GM19238 (cell line): ENCODE data around the gene MAK.
"Not testable (repeated sequence)": the region's sequence is repeated elsewhere in the genome, so short reads cannot be mapped to it uniquely, and the experiment has no call there.

Experiments
- DNase-seq: peaks from one replicate; pipeline ENCODE4 v3.0.0; 2011; ENCODE audit warnings: low spot score; ENCODE audit not compliant: insufficient read length

The MAK gene

DNA sequence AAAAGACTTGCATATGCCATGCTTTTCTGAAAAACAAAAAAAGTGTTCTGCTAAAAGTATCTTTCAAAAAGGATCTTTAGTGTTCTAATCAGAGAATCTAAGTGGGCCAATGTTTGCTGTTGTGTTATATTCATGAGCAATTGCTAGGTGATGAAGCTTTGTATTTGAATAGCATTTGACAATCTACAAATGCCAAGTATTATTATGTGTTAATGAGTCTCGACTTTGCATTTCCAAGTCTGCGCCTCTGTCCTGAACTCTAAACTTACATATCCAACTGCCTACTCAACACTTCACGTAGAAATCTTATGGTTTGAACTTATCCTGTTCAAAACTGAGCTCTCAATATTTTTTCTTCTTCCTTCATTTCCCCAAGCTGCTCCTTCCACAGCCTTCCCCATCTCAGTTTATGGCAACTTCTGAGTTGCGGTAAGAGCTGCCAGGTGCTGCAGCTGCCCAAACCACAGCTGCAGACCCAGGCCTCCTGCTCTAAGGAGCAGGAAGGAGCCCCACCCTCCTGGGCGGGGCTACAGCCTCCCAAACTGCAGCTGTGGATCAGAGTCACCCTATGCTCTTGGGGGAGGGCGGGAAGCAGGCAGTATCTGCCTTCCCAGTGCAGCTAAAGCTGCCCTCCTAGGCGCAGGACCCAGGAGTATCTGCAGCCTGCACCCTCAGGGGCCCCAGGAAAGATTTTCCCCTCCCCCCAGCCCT lies 16.7 kb upstream of the MAK start:
- no peak for DNase-seq

DNA sequence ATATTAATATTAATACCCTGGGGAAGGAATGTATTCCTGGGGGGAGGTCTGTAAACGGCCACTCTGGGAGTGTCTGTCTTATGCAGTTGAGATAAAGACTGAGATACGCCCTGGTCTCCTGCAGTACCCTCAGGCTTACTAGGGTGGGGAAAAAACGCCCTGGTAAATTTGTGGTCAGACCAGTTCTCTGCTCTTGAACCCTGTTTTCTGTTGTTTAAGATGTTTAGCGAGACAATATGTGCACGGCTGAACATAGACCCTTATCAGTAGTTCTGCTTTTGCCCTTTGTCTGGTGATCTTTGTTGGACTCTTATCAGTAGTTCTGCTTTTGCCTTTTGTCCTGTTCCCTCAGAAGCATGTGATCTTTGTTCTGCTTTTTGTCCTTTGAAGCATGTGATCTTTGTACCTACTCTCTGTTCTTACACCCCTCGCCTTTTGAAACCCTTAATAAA lies 15.5 kb upstream of the MAK start:
- not testable (repeated sequence) for DNase-seq

DNA sequence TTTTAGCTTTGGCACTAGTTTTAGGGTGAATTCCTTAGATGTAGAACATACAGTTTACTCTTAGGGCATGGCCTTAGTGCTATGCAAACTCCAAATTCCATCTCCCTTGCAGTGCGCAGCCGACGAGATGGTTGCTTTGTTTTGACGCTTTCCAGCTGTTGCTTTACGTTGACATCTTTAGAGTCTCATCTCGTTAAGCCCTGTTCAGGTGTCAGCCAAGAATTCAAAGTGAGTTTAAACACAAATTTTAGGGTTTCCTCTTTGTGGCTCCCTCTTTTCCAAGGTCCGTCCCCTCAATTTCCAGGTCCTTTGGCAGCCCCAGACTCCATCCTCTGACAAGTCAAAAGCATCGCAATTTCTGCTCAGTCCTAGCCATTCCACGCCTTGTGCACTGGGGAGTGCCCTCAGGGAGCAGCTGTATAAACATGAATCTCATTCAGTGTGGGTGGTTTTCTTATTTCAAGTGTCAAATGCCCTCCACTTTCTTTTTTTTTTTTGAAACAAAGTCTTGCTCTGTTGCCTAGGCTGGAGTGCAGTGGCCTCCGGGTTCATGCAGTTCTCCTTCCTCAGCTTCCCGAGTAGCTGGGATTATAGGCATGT lies 14.1 kb upstream of the MAK start:
- no peak for DNase-seq

DNA sequence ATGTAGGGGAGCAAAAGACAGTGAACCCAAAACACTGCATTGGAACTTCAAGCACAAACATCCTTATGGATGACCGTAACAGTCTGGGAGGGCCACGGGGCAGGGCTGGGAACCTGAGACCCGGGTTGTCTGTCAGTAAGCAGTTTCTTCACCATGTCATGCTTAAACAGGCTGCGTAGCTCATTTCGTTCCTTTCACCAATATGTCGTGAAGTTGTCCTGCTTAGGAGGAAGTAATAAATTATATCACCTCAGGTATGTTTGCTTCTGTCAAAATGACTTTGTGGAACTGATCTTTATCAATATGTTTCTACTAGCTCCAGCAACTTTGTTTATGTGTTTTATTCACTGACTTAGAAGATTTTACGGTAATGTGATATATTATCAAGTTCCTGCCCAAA lies 12.4 kb upstream of the MAK start:
- no peak for DNase-seq

DNA sequence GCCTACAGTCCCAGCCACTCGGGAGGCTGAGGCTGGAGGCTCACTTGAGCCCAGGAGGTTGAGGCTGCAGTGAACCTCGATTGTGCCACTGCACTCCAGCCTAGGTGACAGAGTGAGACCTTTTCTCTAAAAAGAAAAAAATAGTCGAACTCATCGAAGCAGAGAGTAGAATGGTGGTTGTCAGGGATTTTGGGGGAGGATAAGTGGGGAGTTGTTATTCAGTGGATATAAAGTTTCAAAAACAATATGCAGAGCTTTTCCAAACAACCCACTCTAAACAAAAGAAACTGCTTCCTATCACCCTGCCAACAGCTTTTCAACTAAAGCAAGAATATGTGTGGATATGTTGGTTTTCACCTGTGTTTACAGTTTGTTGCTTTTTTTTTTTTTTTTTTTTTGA lies 11.6 kb upstream of the MAK start:
- no peak for DNase-seq

DNA sequence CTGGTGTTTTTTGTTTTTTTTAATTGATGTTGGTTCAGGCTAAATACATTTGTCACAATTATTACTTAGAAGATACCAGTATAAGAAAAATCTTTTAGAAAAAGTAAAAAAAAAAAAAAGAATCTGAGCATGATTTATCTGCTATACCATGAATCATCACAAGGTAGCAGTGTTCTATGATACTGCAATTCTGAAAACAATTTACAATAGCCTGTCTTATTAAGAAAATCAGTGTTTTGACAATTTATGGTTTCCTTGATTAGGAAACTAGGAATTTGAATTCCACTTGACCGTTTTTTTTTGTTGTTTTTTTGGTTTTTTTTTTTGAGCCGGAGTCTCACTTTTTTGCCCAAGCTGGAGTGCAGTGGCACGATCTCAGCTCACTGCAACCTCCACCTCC lies 9.3 kb upstream of the MAK start:
- DNase-seq: no peak

DNA sequence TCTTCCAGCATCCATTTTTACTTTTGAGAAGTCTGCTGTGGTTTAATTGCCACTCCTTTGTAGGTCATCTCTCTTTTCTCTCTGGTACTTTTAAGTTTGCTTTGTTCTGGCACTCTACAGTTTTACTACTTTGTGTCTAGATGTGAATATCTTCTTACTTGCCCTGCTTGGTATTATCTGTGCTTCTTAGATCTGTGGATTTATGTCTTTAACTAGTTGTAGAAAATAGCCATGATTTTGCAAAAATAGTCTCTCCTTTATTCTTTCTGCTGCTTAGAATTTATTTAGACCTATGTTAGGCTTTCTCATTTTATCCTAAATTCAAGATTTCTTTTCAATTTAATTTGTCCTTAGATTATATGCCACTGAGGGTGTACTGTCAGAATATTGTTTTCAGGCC lies 5.2 kb upstream of the MAK start:
- no peak for DNase-seq

DNA sequence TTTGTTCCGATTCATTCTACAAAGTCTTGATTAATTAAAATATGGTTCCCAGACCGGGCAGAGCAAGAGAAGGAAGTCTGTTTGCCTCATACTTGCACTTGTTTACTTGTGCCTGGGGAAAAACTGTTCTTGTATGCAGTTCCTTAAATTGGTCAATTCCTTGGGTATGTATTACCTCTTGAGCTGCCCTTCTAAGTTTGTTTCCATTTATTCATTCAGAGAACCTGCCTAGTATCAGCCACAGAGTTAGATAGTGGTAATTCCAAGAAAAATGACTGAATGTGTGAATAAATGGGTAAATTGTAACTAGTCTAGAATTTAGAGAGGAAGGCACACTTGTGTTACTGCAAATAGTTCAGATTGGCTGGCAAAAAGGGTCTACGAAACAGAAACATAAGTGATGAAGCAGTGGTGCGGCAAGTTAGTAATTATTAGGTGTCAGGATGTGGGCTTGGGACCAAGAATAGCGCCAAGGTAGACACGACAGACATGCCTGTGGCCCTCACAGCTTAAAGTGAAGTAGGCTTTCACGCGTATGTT lies 525 bp upstream of the MAK start:
- DNase-seq: peak; percentile 66

DNA sequence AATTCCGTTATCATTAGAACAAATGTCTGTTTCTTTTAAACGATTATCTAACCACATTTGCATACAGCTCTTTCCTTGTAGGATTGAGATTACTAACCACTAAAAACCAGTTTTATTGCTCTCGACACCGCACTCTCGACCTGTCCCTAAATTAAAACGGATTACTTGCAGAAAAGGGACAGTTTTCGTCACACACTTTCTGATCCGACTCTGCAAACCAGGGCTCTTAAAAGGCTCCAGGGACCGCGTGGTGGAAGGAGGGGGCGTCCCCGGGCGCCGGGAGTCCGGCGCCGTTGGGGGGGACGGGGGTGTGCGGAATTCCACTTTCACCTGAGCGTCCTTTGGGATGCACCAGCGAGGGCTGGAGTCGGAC lies 731 bp downstream of the MAK start:
- peak; percentile 3 for DNase-seq

DNA sequence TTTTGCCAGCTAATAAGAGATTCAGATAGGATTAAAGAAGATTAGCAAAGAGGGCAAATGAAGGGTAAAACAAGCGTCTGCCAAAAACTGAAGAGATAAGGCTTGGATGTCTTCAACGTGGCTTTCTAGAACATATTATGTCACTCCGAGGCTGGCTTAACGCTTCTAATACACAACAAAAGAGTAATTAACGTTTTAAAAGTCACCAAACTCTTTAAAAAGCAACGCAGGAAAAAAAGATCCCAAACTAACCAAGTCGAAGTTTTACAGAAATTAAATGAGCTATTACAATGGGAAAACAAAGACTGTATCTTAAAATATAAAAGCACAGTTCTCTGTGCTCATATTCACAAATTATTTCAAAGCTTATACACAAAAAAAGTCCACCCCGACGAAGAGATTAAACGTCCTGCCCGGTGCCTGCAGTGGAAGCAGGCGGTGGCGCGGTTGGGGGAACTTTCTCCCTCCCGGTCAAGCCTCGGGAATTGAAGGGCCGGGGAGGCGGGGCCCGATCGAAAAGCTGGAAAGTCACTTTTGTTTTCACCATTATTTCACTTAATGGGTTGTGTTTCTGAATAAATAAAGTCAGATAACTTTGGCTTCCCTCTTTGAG lies 1.2 kb downstream of the MAK start:
- no peak for DNase-seq

DNA sequence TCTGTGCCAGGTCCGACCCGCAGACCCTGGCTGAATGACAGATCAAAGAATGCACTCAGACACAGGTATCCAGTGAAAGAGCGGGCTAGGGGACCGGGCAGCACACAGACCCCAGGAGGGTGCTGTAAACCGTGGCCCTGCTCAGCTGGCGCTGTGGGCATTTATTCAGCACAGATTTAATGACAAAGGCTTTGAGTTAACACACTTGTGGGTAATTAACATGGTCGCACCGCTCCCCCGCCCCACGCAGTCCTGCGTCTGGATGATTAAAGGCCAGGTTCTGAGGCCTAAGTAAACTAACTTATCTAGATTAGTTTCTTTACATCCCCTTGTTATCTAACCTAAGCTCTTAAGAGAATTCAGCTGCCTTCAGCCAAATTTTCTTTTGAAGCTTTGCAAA lies 3.5 kb downstream of the MAK start:
- no peak for DNase-seq

DNA sequence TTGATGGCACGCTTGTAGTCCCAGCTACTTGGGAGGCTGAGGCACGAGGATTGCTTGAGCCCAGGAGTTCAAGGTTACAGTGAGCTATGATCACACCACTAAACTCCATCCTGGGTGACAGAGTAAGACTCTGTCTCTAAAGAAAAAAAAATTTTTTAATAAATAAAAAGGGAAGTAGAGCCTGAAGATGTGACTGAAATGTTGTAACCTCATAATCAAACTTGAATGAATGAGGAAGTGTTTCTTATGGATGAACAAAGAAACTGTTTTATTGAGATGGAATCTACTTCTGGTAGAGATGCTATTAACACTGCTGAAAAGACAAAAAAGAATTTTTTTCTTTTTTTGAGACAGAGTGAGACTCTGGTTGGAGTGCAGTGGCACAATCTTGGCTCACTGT lies 6.7 kb downstream of the MAK start:
- DNase-seq: no peak

DNA sequence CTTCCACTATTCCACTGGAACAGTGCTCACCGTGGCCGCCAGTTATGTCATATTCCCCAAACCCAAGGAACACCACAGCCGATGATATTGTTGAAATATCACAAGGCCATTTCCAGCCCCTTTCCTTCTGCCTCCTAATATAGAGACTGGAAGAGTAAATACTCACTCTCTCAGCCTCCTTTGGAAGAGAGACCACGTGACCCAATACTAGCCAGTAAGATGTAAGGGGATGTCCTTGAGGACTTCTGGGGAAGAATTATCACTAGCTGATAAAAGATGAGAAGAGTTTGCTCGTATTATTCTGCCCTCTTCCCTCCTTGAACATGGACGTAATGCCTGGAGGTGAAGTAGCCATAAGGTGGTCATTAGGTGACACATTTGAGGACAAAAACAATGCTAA lies 13.5 kb downstream of the MAK start:
- no peak for DNase-seq

DNA sequence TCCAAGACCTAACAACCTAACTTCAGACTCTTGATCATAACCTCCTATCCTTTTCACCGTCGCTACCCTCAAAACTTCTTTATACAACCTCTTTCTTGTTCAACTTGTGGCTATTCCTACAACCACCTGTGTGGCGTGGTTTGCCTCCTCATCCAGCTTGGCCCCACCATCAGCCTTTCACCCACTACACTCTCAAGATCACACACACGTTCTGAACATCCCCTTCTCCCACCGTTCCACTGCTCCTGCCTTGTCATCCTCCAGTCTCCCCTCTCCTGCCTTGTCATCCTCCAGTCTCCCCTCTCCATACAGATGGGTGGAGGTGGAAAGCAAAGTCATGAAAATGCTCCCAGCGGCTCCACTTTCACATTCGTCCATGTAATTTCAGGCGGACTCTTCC lies 14.0 kb downstream of the MAK start:
- no peak for DNase-seq

DNA sequence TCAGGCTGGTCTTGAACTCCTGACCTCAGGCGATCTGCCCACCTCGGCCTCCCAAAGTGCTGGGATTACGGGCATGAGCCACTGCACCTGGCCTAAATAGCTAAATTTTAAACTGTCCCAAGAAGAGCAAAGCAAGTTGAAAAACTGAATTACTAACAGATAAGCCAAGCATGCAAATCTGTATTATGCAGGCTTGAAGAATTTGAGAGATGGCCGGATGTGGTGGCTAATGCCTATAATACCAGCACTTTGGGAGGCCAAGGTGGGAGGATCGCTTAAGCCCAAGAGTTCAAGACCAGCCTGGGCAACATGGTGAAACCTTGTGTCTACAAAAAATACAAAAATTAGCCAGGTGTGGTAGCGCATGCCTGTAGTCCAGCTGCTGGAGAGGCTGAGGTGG lies 24.2 kb downstream of the MAK start:
- DNase-seq: not testable (repeated sequence)

DNA sequence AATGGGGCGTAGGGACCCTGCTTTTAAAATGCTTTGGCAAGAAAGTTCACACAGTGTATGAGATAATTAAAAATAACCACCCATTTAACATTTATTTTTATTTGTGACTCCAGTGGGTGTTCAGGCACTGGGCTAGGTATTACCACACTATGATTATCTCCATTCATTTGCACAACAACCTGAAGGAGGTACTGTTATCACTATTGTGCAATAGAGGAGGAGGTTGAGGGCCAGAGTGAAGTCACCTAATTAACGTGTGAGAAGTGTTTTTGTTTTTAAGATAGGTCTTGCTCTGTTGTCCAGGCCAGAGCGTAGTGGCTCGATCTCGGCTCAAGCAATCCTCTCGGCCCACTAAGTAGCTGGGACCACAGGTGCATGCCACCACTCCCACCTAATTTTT lies 29.2 kb downstream of the MAK start:
- DNase-seq: no peak

DNA sequence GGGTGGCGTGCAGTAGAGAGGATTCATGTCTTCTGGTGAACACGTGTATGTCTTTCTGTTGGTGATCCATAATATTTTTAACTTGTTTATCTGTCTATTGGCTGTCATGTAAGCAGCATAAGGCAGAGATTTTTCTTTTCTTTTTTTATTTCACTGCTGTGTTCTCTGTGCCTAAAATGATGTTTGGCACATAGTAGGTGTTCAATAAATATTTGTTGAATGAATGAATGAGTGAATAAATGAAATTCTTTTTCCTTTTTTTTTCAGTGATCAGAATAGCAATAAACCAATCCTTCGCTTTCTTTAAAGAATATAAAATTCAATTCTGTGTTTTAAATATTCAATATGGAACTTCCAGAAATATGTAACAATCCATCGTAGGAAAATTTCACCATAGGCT lies 30.0 kb downstream of the MAK start:
- no peak for DNase-seq

DNA sequence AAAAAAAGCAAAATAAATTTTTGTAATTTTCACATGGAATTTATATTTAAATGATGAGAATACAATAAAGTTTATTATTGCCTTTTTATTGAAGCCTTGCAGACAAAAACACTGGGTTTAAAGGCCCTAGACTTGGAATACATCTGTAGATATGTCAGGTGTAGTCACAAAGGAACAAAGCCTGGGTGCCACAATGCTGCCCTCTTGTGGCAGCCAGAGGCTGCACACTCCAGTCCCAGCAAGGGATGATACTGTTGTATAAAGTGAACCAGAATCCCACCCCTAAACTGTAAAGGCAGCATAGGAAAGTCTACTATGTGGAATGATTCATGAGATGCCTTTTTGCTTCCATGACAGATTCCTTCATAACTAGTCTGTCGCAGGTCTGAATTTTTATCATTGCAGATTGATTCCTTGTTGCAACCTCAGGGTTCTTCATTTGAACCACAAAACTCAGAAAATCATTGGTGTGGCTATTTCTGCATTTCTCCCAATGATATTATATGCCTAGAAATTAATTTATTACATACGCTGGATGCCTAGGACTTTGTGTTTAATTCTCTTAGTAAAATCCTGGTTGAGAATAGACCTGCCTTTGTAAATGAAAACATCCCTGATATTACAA lies 37.0 kb downstream of the MAK start:
- peak; percentile 51 for DNase-seq

DNA sequence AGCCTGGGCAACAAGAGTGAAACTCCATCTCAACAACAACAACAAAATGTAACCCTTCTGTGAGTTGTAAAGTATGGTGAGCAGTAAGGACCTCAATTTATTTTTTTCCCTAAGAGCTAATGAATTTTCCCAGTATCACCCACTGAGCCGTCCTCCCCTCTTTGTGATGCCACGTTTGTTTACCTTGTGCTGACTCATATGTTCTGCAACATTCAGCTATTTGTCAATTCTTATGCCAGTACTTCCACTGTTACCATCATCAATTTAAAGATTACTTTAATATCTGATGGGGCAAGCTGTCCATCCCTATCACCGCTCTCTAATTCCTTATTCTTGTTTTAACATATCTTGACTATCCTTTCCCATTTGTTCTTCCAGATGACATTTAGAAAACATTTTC lies 37.5 kb downstream of the MAK start:
- DNase-seq: no peak

DNA sequence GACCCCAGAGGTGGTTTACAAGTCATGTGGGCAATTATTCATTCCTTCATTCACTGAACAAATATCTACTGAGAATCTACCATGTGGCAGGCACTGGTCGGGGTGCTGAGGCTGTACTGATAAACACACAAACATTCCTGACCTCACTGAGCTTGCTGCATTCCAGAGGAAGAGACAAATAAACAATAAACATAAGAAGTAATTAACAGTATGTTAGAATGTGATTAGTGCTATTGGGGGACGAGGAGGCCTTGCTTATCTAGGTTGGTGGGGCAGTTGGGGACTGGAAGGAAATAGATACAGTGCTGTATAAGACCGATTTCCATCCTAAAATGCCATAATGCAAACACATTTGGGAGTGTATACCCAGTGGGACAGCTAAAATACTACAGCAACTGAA lies 44.1 kb downstream of the MAK start:
- DNase-seq: no peak

DNA sequence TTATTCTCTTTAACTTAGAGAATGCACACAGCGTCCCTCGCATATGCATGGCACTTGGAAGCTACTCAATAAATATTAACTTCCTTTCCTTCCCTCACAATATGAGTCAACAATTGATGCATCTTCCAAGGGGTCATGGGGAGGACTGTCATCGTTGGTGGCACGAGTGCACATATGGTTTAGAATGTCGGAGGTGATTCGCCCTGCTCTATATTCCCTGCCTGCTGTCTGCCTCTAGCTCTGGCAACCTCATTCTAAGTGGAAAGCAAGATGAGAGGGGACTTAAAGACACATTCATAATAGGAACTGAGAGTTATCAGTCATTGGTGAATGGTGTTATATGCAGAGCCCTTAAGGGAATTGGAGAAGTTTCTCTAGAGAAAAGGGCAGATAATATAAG lies 44.6 kb downstream of the MAK start:
- no peak for DNase-seq

DNA sequence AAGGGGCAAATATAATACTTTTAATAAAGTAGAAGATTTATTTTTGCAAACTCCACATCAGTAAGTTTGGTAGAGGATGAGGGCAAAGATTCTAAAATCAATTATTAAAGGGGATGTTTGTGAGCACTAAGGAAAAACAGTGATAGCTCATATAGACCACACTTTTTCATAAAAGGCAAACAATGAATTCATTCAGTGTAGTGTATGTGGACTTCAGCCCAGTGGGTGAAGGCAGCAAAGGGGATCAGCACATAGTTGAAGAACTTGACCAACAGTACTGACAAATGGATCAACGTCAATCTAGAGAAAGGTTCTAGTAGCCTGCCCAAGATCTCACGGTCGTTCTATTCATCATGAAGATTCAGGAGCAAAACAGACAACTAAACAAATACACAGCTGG lies 45.3 kb downstream of the MAK start:
- DNase-seq: no peak
